HEK293 (cell line): ENCODE results near the gene LYZL1.

Experiments
- CTCF ChIP-seq: fragments of 450-650 bp; formaldehyde crosslinking; IDR thresholded peaks from 2 replicates; pipeline ENCODE4 v1.5.1; 2016; ENCODE audit warnings: missing biosample characterization, missing genetic modification characterization
- WT1 ChIP-seq: fragments of 450-650 bp; formaldehyde crosslinking; IDR thresholded peaks from 2 replicates; pipeline ENCODE4 v1.5.1; 2016; ENCODE audit warnings: missing biosample characterization, missing genetic modification characterization
- YY1 ChIP-seq: fragments of 450-650 bp; formaldehyde crosslinking; IDR thresholded peaks from 2 replicates; pipeline ENCODE4 v1.5.1; 2018; ENCODE audit warnings: missing biosample characterization, missing genetic modification characterization
- ZNF544 ChIP-seq: fragments of 450-650 bp; formaldehyde crosslinking; IDR thresholded peaks from 2 replicates; pipeline ENCODE4 v1.5.0; 2017; ENCODE audit warnings: missing biosample characterization, missing genetic modification characterization
- ZNF623 ChIP-seq: fragments of 450-650 bp; formaldehyde crosslinking; IDR thresholded peaks from 2 replicates; pipeline ENCODE4 v1.5.1; 2016; ENCODE audit warnings: missing biosample characterization, missing genetic modification characterization
- ZNF791 ChIP-seq: fragments of 450-650 bp; formaldehyde crosslinking; IDR thresholded peaks from 2 replicates; pipeline ENCODE4 v1.5.1; 2016; ENCODE audit warnings: missing biosample characterization, missing genetic modification characterization

GRCh38 chr10:29266641-29267040 lies 22.2 kb upstream of the LYZL1 start:
- no peak for TF ChIP-seq CTCF (tag by site-specific recombination)
- TF ChIP-seq WT1 (tag by site-specific recombination): no peak
- TF ChIP-seq ZNF791: no peak
- TF ChIP-seq YY1 (tag by site-specific recombination): no peak
- no peak for TF ChIP-seq ZNF623 (tag by site-specific recombination)
- TF ChIP-seq ZNF544 (tag by site-specific recombination): no peak
